HG03095 (cell line): ENCODE measurements around the gene MRPL12.

Experiments used
- ATAC-seq: cut with Tn5 transposase; IDR thresholded peaks from one replicate; pipeline ENCODE4 v1.9.1; 2021; ENCODE audit warnings: moderate library complexity; ENCODE audit not compliant: unreplicated experiment

MRPL12 gene

GRCh38 chr17:81700353-81701287, 2.5 kb upstream of the MRPL12 start:
- no peak for ATAC-seq

- ATAC-seq, result no peak
Measured at GRCh38 chr17:81701288-81702071, 1.7 kb upstream of the MRPL12 start.

GRCh38 chr17:81703747-81704654, 834 bp downstream of the MRPL12 start:
- no peak for ATAC-seq

- no peak for ATAC-seq
Measured at GRCh38 chr17:81705518-81706231, 2.5 kb downstream of the MRPL12 start.

- ATAC-seq, result no peak
Measured at GRCh38 chr17:81706232-81706611, 3.1 kb downstream of the MRPL12 start.

GRCh38 chr17:81706757-81707624, 3.8 kb downstream of the MRPL12 start:
- no peak for ATAC-seq

- ATAC-seq, result no peak
Measured at GRCh38 chr17:81707725-81708646, 4.8 kb downstream of the MRPL12 start.

- ATAC-seq, result no peak
Measured at GRCh38 chr17:81708739-81709185, 5.6 kb downstream of the MRPL12 start.

GRCh38 chr17:81710514-81711308, 7.5 kb downstream of the MRPL12 start:
- ATAC-seq, result no peak

- no peak for ATAC-seq
Measured at GRCh38 chr17:81711814-81712467, 8.8 kb downstream of the MRPL12 start, which contains the start of gene SLC25A10. Gene SLC25A10 (plus strand): TSS chr17:81712284. CDS start chr17:81712427, 143 bp downstream.

GRCh38 chr17:81712468-81713003, 9.4 kb downstream of the MRPL12 start:
- no peak for ATAC-seq

GRCh38 chr17:81713004-81713555, 9.9 kb downstream of the MRPL12 start:
- ATAC-seq, result no peak

GRCh38 chr17:81713556-81714411, 10.6 kb downstream of the MRPL12 start:
- ATAC-seq, result no peak

- ATAC-seq, result no peak
Measured at GRCh38 chr17:81714412-81715106, 11.4 kb downstream of the MRPL12 start.
